ENCODE data around the gene CA5A.

Gene CA5A

GRCh38 chr16:87847785-87848675 lies 88.3 kb downstream of the CA5A start:
- DNase-seq, result no peak

GRCh38 chr16:87847467-87847784 lies 88.9 kb downstream of the CA5A start:
- DNase-seq, result no peak

GRCh38 chr16:87846705-87847466 lies 89.4 kb downstream of the CA5A start:
- no peak for DNase-seq

- DNase-seq, result no peak
These were observed 90.3 kb downstream of the CA5A start for GRCh38 chr16:87845807-87846619.

- DNase-seq, result no peak
These were observed 91.1 kb downstream of the CA5A start for GRCh38 chr16:87845213-87845612.

- DNase-seq, result no peak
These were observed 91.5 kb downstream of the CA5A start for GRCh38 chr16:87844809-87845208.

GRCh38 chr16:87844120-87844733 lies 92.1 kb downstream of the CA5A start:
- no peak for DNase-seq

GRCh38 chr16:87843678-87844105 lies 92.6 kb downstream of the CA5A start:
- no peak for DNase-seq

GRCh38 chr16:87842209-87842869 lies 94.0 kb downstream of the CA5A start:
- no peak for DNase-seq

- DNase-seq, result no peak
These were observed 94.8 kb downstream of the CA5A start for GRCh38 chr16:87841340-87842208.

- no peak for DNase-seq
These were observed 95.9 kb downstream of the CA5A start for GRCh38 chr16:87840271-87840978.

- no peak for DNase-seq
These were observed 96.6 kb downstream of the CA5A start for GRCh38 chr16:87839542-87840270.

- no peak for DNase-seq
These were observed 97.4 kb downstream of the CA5A start for GRCh38 chr16:87838643-87839541.

Measured in T-helper 1 cell (primary cell).